MG63 (cell line): ENCODE data around the gene RB1. TPM values are rescaled to one million over a fixed set of nuclear protein-coding genes. Genes with fewer than 3 reads are reported as not detected.

Experiments used
- DNase-seq: peaks from one replicate; pipeline ENCODE4 v3.0.0-alpha.2; 2020
- H3K27me3 ChIP-seq: fragments of 250-450 bp; sonication (Bioruptor Pico); 2 replicates; pipeline ENCODE4 v1.5.1; 2020; ENCODE audit warnings: mild to moderate bottlenecking, moderate library complexity
- H3K36me3 ChIP-seq: fragments of 250-450 bp; sonication (Bioruptor Pico); 2 replicates; pipeline ENCODE4 v1.5.1; 2020; ENCODE audit warnings: mild to moderate bottlenecking, moderate library complexity
- H3K4me3 ChIP-seq: fragments of 250-450 bp; sonication (Bioruptor Pico); 2 replicates; pipeline ENCODE4 v1.5.1; 2020; ENCODE audit warnings: mild to moderate bottlenecking, moderate library complexity
- H3K9me3 ChIP-seq: fragments of 250-450 bp; sonication (Bioruptor Pico); 2 replicates; pipeline ENCODE4 v1.5.1; 2020; ENCODE audit warnings: mild to moderate bottlenecking, moderate library complexity
- total RNA-seq: library from RNA; depleted of rRNA; stranded (reverse); fragments of >200 nt; shearing (Covaris generic); gene quantifications from 2 replicates; pipeline ENCODE4 v1.2.3, GENCODE V29; 2014; ENCODE audit warnings: low replicate concordance

RB1 gene
- total RNA-seq, 1 experiment from 2014 or later: 27.0 TPM

DNA sequence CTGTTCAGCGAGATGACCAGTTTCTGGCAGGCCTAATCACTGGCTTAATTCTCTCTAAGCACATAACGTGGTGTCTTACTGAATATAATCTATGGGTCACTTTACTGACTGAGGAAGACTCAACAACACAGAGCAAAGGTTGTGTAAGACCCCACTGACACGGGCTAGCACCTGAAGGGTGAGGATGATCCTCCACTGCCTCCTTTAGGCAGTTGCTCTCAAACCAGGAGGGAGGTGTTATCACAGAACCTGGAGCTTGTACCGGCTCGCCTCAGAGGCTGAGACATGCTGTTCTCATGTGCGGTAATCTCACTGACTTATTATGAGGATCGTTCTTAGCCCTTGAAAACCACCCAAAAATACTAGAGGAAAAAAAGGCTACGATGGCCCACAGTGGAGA lies 201.1 kb downstream of the RB1 start:
- Histone ChIP-seq H3K27me3 (no peaks in the 10 kb centered on the region), H3K4me3 (no peak overlapping the region), H3K9me3 (no peaks in the 10 kb centered on the region), H3K36me3 (no peaks in the 10 kb centered on the region)
- DNase-seq: no peak

DNA sequence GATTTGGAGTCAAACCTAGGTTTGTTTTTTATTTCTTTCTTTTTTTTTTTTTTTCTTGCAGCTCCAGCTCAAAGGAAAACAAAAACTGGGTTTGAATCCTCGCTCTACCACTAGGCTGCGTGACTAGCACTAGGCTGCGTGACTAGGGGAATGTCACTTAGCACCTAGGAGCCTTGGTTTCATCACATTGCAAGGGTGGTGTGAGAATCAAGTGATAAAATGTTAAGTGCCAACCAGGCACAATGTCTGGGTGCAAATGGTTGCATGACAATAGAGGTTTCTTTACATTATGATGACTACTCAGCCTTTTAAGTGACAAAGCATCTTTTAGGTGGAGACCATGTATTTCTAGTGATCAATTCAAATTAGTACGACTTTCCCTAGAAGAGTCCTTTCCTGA lies 201.5 kb downstream of the RB1 start:
- Histone ChIP-seq H3K36me3 (no peaks in the 10 kb centered on the region), H3K9me3 (no peaks in the 10 kb centered on the region), H3K4me3 (no peak overlapping the region), H3K27me3 (no peaks in the 10 kb centered on the region)
- no peak for DNase-seq

DNA sequence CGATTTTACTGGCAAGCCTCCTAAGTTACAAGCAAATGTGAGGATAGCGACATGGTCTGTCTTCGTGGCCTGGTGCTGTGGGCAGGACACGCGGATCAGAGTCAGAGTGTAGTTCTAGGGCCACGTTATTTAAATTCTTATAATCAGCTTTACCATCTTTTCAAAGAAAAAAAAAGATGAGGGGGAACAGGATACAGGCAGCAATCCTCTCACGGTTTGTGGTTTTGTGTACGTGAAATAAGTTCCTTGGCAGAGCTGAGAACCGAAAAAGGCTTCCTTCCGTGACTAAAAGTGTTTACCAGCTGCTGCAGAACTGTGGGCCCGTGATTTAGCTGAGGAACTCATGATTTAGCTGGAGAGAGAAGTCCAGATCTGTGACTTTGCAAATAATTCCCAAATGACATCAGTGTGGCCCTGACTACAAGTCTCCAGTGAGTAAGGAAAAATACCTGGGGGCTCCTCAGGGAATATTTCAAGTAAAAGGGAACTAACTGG lies 202.1 kb downstream of the RB1 start:
- no peaks in the 10 kb centered on the region for H3K27me3 ChIP-seq
- no peak overlapping the region for H3K4me3 ChIP-seq
- H3K9me3 ChIP-seq: no peaks in the 10 kb centered on the region
- H3K36me3 ChIP-seq: no peaks in the 10 kb centered on the region
- peak; percentile 16 for DNase-seq

GRCh38 chr13:48506092-48506701 lies 202.6 kb downstream of the RB1 start:
- Histone ChIP-seq H3K9me3 (no peaks in the 10 kb centered on the region), H3K4me3 (no peak overlapping the region), H3K27me3 (no peaks in the 10 kb centered on the region), H3K36me3 (no peaks in the 10 kb centered on the region)
- no peak for DNase-seq

- no peaks in the 10 kb centered on the region for H3K27me3 ChIP-seq
- DNase-seq: no peak
- no peak overlapping the region for H3K4me3 ChIP-seq
- H3K36me3 ChIP-seq: no peaks in the 10 kb centered on the region
- H3K9me3 ChIP-seq: no peaks in the 10 kb centered on the region
These were observed 203.5 kb downstream of the RB1 start for GRCh38 chr13:48507021-48507420.

GRCh38 chr13:48508011-48508410 lies 204.5 kb downstream of the RB1 start:
- Histone ChIP-seq H3K36me3 (no peaks in the 10 kb centered on the region), H3K27me3 (no peaks in the 10 kb centered on the region), H3K9me3 (no peaks in the 10 kb centered on the region), H3K4me3 (no peak overlapping the region)
- DNase-seq: no peak

DNA sequence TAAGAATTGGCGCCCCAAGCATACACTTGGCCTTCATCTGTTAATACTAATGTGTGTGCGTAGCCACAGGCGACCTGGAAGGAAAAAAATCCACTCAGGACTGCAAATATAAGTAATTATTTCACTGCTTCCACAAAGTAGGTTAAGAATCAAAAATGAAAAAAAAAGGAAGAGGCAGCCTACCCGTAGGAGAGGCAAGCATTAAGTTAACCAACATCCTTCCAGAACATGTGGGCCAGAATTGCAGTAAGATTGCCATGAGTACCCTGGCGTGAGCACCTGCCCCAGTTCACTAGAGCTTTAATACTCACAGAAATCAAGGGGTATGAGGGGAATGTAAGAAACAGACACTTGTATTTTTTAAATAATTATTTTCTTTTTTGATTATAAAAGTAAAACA lies 207.1 kb downstream of the RB1 start:
- no peaks in the 10 kb centered on the region for H3K36me3 ChIP-seq

DNA sequence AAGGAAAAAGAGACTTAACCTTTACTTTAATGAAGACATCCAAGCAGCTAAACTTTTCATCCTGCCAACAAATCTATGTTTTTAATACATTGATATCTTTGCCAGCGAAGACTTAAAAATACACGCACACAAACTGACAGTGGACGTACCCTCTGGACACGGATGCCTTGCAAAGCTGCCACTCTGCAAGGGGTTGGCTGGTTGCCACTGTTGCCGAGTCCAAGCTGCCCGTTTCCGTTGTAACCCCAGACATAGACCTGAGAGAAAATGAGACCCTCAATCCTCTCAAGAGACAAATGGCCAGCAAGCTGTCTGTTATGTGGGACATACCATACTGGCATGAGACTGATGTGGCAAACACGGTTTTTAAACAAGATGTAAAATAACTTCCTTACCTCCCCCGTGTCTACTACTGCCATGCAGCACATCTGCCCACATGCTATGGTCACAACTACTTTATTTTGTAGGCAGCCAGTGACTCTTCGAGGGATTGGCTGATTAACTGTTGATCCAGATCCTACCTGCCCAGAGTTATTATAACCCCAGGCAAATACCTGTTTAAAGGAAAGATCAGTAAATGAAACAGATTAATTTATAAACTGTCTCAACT lies 208.2 kb downstream of the RB1 start:
- DNase-seq: no peak
- Histone ChIP-seq H3K36me3 (no peaks in the 10 kb centered on the region), H3K4me3 (no peak overlapping the region), H3K9me3 (no peaks in the 10 kb centered on the region), H3K27me3 (no peaks in the 10 kb centered on the region)

More for the DNA sequence above, 207.1 kb downstream of the RB1 start:
- H3K27me3 ChIP-seq: no peaks in the 10 kb centered on the region
- DNase-seq: no peak
- H3K4me3 ChIP-seq: no peak overlapping the region
- H3K9me3 ChIP-seq: no peaks in the 10 kb centered on the region

GRCh38 chr13:48514793-48515192 lies 211.2 kb downstream of the RB1 start:
- no peaks in the 10 kb centered on the region for H3K36me3 ChIP-seq
- peak; percentile 46 for DNase-seq
- H3K27me3 ChIP-seq: no peaks in the 10 kb centered on the region
- H3K4me3 ChIP-seq: no peak overlapping the region
- no peaks in the 10 kb centered on the region for H3K9me3 ChIP-seq

GRCh38 chr13:48515732-48516131 lies 212.2 kb downstream of the RB1 start:
- H3K9me3 ChIP-seq: no peaks in the 10 kb centered on the region

GRCh38 chr13:48518083-48518482 lies 214.5 kb downstream of the RB1 start:
- no peak overlapping the region for H3K4me3 ChIP-seq
- H3K9me3 ChIP-seq: no peaks in the 10 kb centered on the region
- H3K36me3 ChIP-seq: no peaks in the 10 kb centered on the region
- H3K27me3 ChIP-seq: no peaks in the 10 kb centered on the region
- DNase-seq: no peak

More at GRCh38 chr13:48515732-48516131, 212.2 kb downstream of the RB1 start:
- Histone ChIP-seq H3K36me3 (no peaks in the 10 kb centered on the region), H3K27me3 (no peaks in the 10 kb centered on the region), H3K4me3 (no peak overlapping the region)
- DNase-seq: no peak

- Histone ChIP-seq H3K4me3 (no peak overlapping the region), H3K27me3 (no peaks in the 10 kb centered on the region), H3K36me3 (no peaks in the 10 kb centered on the region), H3K9me3 (no peaks in the 10 kb centered on the region)
- no peak for DNase-seq
These were observed 222.7 kb downstream of the RB1 start for GRCh38 chr13:48526286-48526685.

DNA sequence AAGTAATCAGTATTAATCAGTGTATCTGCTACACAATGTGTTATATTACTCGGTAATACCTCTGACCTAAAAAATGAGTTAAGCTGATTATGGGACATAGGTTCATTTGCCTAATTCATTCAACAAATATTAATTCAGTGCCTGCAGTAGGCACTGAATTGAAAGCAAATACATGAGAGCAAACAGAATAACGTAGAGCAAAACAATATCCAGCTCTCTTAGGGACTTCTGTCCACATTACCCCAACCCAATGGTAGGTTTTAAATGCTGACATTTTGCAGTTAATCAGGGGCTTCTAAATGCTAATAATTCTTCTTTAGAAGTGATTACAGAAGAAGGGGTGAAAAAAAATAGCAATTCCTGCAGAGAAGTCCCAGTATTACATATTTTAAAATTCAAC lies 224.4 kb downstream of the RB1 start:
- no peaks in the 10 kb centered on the region for H3K9me3 ChIP-seq
- DNase-seq: no peak
- no peaks in the 10 kb centered on the region for H3K36me3 ChIP-seq
- no peak overlapping the region for H3K4me3 ChIP-seq
- no peaks in the 10 kb centered on the region for H3K27me3 ChIP-seq

DNA sequence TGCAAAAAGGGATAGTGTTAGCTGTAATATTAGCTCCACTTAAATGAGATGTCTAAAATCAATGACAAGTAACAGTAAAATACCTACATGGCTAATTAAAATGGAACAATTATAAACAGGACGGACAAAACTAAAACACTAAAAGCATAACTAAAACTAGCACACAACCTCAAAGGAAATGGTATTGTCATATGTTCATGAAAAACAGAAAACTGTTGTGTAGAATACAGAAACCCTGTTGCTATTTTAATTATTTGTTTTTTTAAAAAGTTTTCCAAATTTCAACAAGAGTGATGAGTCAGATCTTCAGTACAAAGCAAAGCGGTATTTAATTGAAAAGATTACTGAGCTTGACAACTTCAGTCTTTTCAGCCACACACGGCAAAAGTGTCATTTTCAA lies 225.2 kb downstream of the RB1 start:
- Histone ChIP-seq H3K9me3 (no peaks in the 10 kb centered on the region), H3K36me3 (no peaks in the 10 kb centered on the region), H3K4me3 (no peak overlapping the region), H3K27me3 (no peaks in the 10 kb centered on the region)
- DNase-seq: no peak

- H3K4me3 ChIP-seq: no peak overlapping the region
- H3K9me3 ChIP-seq: no peaks in the 10 kb centered on the region
- no peaks in the 10 kb centered on the region for H3K27me3 ChIP-seq
- H3K36me3 ChIP-seq: no peaks in the 10 kb centered on the region
- DNase-seq: no peak
These were observed 227.3 kb downstream of the RB1 start for GRCh38 chr13:48530833-48531232.
